ENCODE measurements around the gene NPIPA1. TPM values are rescaled to one million over a fixed set of nuclear protein-coding genes. Genes with fewer than 3 reads are reported as not detected.

Gene NPIPA1
- 60.9 TPM for total RNA-seq

DNA sequence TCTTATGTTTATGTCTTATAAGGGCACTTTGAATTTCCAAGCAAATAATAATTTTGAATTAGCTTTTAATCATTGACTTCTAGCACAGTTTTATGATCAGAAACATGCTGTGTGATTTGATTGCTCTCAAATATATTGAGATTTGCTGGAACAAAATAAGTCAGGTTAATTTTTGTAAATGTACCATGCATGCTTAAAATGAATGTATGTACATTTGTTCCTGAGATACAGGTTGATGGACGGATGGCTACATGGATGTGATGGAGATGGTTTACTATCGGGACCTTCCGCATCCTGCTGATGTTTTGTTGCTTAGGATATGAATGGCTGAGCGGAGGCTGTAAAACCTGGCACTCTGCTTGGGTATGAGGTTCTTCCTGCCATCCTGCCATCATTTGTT lies at the start of gene NPIPA1:
Gene NPIPA1, plus strand, starts transcription at position 301 of the 400 bp plus-strand sequence. Its CDS starts 0 bp downstream, at position 301.

DNA sequence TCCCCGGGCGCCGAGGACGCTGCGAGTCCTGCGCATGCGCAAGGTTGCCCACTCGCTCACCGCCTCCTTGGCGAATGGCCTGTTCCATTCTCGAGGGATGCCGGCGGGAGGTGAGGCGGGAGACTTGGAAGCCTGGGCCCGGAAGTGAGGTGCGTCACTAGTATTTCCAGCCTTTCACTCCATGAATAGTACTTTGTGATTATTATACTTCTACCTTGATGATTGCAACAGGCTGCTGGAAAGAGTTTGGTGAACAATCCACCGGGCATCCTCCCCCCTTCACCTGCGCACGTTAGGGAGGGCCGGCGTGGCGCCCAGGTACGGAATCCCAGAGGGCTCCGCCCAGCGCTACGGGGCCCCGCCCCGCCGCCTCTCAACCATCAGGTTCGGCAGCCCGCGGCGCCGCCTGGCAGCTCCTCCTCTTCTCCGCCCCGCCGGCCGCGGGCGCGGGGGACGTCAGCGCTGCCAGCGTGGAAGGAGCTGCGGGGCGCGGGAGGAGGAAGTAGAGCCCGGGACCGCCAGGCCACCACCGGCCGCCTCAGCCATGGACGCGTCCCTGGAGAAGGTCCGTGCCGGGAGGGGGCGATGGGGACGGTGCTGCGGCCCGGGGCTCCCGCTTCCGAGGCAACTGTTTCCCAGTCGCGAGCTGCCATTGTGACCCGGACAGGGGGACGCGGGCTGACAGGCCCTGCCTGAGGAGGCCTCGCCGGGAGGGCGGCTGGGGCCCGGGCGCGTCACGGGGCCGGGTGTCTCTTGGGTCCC lies 37.6 kb downstream of the NPIPA1 start, which contains the start of gene PDXDC1:
Gene PDXDC1, plus strand, starts transcription at position 371 of the 762 bp plus-strand sequence. Its CDS starts 174 bp downstream, at position 545.

Small RNA genes within 50 kb of the gene (small RNA-seq; reads per million reads assigned to genes)
- not detected for gene AC138932.4
- gene MIR3180-1, result not detected
- not detected for gene MIR3670-1
- gene MIR6511A1, result not detected
- gene MIR6770-1, result not detected
- not detected for gene RF00019

Other genes starting within 250 kb of the NPIPA1 start
- gene PLA2G10, start 243.1 kb upstream of the NPIPA1 start, total RNA-seq, result not detected
- 0.69 TPM for gene NPIPA3, start 234.0 kb upstream of the NPIPA1 start, total RNA-seq
- gene NPIPA2, start 194.9 kb upstream of the NPIPA1 start, total RNA-seq, result 0.69 TPM
- 97.1 TPM for gene NOMO1, start 103.7 kb upstream of the NPIPA1 start, total RNA-seq
- gene PDXDC1, start 37.6 kb downstream of the NPIPA1 start, total RNA-seq, result 49.6 TPM
- gene NTAN1, start 118.6 kb downstream of the NPIPA1 start, total RNA-seq, result 40.6 TPM
- 49.4 TPM for gene RRN3, start 156.8 kb downstream of the NPIPA1 start, total RNA-seq